ENCODE results near the gene MFSD6L. TPM values are rescaled to one million over a fixed set of nuclear protein-coding genes. Genes with fewer than 3 reads are reported as not detected.
A peak's percentile ranks its signal among the peaks of the same experiment; 100 is the strongest.

Gene MFSD6L
- total and polyA plus RNA-seq, 12 donors: 0.03 to 0.28 (median 0.15) TPM; not detected in 7

DNA sequence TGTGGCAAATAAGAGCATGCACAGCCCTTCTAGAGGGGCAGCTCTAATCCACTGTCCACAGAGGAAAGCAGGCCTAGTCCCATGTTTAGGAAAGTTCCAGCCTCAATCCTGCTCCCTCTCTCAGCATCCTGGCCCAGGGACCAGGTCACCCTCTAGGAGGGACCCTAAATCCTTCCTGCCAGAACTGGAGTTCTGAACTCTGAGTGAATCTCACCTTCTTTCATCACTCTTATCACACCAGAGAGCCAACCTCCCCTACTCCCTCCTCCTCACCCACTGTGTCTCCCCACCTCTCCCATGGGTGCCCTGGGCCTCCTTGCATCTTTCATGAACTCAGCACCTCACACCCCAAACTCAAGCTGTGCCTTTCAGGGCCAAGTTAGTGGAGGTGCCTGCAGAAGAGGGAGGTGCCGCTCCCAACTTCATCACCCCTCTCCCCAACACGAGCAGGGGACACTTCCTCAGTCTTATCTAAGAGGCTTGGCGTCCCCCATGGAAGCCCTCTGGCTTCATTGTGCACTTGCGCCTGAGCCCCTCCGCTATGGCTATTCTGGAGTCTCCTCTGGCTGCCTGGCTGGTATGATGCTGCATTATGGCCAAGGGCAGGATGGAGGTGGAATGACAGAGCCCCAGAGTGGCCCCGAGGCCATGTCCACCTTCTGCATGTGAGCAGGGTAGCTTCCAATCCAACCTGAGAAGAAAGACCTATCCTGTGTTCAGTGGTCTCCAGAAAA lies 36.6 kb upstream of the MFSD6L start:
- no peak for DNase-seq
- WGBS, 2 donors: 90 to 93% methylated on average over 6 of the region's 6 CpGs
- H3K9me3 ChIP-seq: no peaks in the 10 kb centered on the region
- peaks cover 0 to 14% (median 7%) of the 10 kb centered on the region in 7 donors for H3K27me3 ChIP-seq
- H3K27ac ChIP-seq: no peak overlapping the region
- no peak overlapping the region for H3K4me3 ChIP-seq
- peaks cover 0 to 12% (median 0%) of the 10 kb centered on the region in 9 donors for H3K4me1 ChIP-seq
- H3K36me3 ChIP-seq: peaks cover 0 to 27% (median 0%) of the 10 kb centered on the region in 9 donors
- intact Hi-C loops (cut with DNase I): no loop called here
- no peak for TF ChIP-seq CTCF (IDR thresholded peaks at IDR 0.05)
- no peak for ATAC-seq

GRCh38 chr17:8835106-8835505 lies 35.9 kb upstream of the MFSD6L start:
- Histone ChIP-seq H3K27me3 (peaks cover 0 to 14% (median 7%) of the 10 kb centered on the region in 7 donors), H3K4me1 (peaks cover 0 to 12% (median 0%) of the 10 kb centered on the region in 9 donors), H3K36me3 (peaks cover 0 to 27% (median 0%) of the 10 kb centered on the region in 9 donors), H3K4me3 (no peak overlapping the region), H3K9me3 (no peaks in the 10 kb centered on the region), H3K27ac (no peak overlapping the region)
- intact Hi-C loops (cut with DNase I): no loop called here
- 93% methylated on average over 14 of the region's 14 CpGs for WGBS, 2 donors
- no peak for DNase-seq
- ATAC-seq: no peak
- TF ChIP-seq CTCF (IDR thresholded peaks at IDR 0.05): no peak

DNA sequence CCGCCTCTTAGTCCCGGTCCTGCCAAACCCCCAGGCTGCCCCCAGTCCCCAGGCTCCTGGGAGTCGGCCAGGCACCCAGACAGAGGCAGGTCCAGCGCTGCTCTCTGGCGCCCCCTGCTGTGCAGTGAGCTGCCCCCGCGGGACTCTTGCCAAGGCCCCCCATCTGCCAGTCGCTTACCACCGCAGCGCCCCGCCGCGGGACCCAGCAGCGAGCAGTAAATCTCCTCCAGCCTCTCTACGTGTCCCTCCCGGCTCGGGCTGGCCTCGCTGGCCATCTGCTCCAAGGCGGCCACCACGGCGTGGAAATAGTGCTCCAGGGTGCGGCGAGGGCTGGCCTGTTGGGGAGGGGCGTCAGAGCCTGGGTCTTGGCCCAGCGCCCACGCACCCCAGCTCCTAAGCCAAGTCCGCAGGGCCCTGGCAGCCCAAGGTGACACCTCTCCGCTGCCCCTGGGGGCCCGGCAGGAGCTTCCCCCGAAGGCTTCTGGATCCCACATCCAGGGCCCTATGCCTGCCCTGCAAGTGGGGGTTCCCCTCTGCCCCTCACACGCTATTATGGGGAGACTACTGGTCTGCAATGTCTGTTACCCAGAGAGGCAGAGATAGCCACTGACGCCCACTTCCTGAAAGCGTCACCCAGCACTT lies 33.7 kb upstream of the MFSD6L start:
- intact Hi-C loops (cut with DNase I): no loop called here
- Histone ChIP-seq H3K4me1 (peaks cover 0 to 5% (median 0%) of the 10 kb centered on the region in 9 donors), H3K27me3 (peaks cover 0 to 15% (median 7%) of the 10 kb centered on the region in 7 donors), H3K27ac (no peak overlapping the region), H3K36me3 (peaks cover 0 to 24% (median 0%) of the 10 kb centered on the region in 9 donors), H3K4me3 (no peak overlapping the region), H3K9me3 (no peaks in the 10 kb centered on the region)
- TF ChIP-seq CTCF (IDR thresholded peaks at IDR 0.05): peak in 8 of 9 donors; percentile 13 to 63 (median 48)
- ATAC-seq: peak in 2 of 8 donors; percentile 15 to 35
- DNase-seq: peak in 1 of 2 donors; percentile 31
- WGBS, 2 donors: 42 to 48% methylated on average over 33 of the region's 33 CpGs

DNA sequence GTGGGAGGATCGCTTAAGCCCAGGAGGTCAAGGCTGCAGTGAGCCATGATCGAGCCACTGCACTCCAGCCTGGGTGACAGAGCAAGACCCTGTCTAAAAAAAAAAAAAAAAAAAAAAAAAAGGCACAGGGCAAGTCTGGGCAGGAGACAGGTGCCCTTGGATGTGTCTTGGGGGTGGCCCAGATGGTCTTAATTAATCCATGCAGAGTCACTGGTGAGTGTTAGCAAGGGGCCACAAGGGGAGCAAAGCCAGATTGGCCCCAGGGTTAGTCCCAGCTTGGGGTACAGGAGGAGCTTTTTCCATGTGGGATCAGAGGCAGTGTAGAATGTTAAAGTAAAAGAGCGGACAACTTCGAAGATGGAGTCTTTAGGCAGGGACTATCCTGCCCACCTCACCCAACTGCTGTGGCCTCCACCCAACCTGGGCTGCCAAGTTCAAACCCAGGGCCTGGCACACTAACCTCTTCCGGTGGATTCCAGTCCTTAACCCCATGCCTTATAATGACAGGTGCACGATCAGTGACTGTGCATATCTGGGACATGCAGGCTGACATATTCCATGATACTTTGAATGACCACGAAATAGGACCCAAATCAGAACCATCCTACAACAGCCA lies 32.2 kb upstream of the MFSD6L start:
- Histone ChIP-seq H3K27me3 (peaks cover 0 to 16% (median 7%) of the 10 kb centered on the region in 7 donors), H3K36me3 (peaks cover 0 to 24% (median 0%) of the 10 kb centered on the region in 9 donors), H3K4me1 (no peaks in the 10 kb centered on the region), H3K27ac (no peak overlapping the region), H3K9me3 (no peaks in the 10 kb centered on the region), H3K4me3 (no peak overlapping the region)
- WGBS, 2 donors: 93 to 94% methylated on average over 7 of the region's 7 CpGs
- DNase-seq (no peak), ATAC-seq (peak in 1 of 8 donors; percentile 8)
- intact Hi-C loops (cut with DNase I): no loop called here
- no peak for TF ChIP-seq CTCF (IDR thresholded peaks at IDR 0.05)
